T-helper 9 cell (primary cell): ENCODE data around the gene SYNM.
"Not testable (repeated sequence)": the region's sequence is repeated elsewhere in the genome, so short reads cannot be mapped to it uniquely, and the experiment has no call there.

Experiments
- DNase-seq: peaks from one replicate; pipeline ENCODE4 v3.0.0-alpha.2; 2020

Gene SYNM

GRCh38 chr15:99105514-99106341 lies 848 bp downstream of the SYNM start:
- no peak for DNase-seq

GRCh38 chr15:99106417-99107220 lies 1.7 kb downstream of the SYNM start:
- no peak for DNase-seq

- no peak for DNase-seq
These were observed 4.1 kb downstream of the SYNM start for GRCh38 chr15:99108993-99109392.

- DNase-seq, result no peak
These were observed 4.7 kb downstream of the SYNM start for GRCh38 chr15:99109555-99110021.

- no peak for DNase-seq
These were observed 5.2 kb downstream of the SYNM start for GRCh38 chr15:99110093-99110492.

- no peak for DNase-seq
These were observed 5.9 kb downstream of the SYNM start for GRCh38 chr15:99110581-99111320.

- not testable (repeated sequence) for DNase-seq
These were observed 6.8 kb downstream of the SYNM start for GRCh38 chr15:99111641-99112040.

- no peak for DNase-seq
These were observed 8.8 kb downstream of the SYNM start for GRCh38 chr15:99113547-99114271.

GRCh38 chr15:99114511-99115299 lies 9.8 kb downstream of the SYNM start:
- DNase-seq, result no peak

GRCh38 chr15:99115300-99116215 lies 10.7 kb downstream of the SYNM start:
- DNase-seq, result no peak

- DNase-seq, result no peak
These were observed 12.2 kb downstream of the SYNM start for GRCh38 chr15:99117111-99117510.

- no peak for DNase-seq
These were observed 12.8 kb downstream of the SYNM start for GRCh38 chr15:99117563-99118257.

- no peak for DNase-seq
These were observed 13.4 kb downstream of the SYNM start for GRCh38 chr15:99118258-99118632.

GRCh38 chr15:99118801-99119546 lies 14.1 kb downstream of the SYNM start:
- no peak for DNase-seq

GRCh38 chr15:99120050-99120777 lies 15.3 kb downstream of the SYNM start:
- DNase-seq, result no peak

GRCh38 chr15:99121207-99121606 lies 16.3 kb downstream of the SYNM start:
- DNase-seq, result no peak

- no peak for DNase-seq
These were observed 17.0 kb downstream of the SYNM start for GRCh38 chr15:99121691-99122410.
